GM23338 (cell line): Measurements from ENCODE around the gene METTL18. TPM values are rescaled to one million over a fixed set of nuclear protein-coding genes. Genes with fewer than 3 reads are reported as not detected.

Experiments used
- ATAC-seq: fragments of 200-7000 bp; cut with Tn5 transposase; 3 replicates; pipeline ENCODE4 v1.9.1; 2020
- DNase-seq: peaks from one replicate; pipeline ENCODE4 v3.0.0-alpha.2; 2015; ENCODE audit warnings: low spot score
- H2AFZ ChIP-seq: fragments of 200-600 bp; sonication (generic); 2 replicates; pipeline ENCODE4 v1.8.0; 2016; ENCODE audit warnings: antibody characterized with exemption, mild to moderate bottlenecking, moderate library complexity
- H3F3A ChIP-seq: fragments of 200-600 bp; sonication (generic); replicated peaks from 2 replicates; pipeline ENCODE4 v1.8.0; 2017; ENCODE audit warnings: antibody characterized with exemption, mixed run types, low read depth
- H3K27ac ChIP-seq: fragments of 200-600 bp; sonication (generic); 2 replicates; pipeline ENCODE4 v1.6.1; 2016; ENCODE audit warnings: low read depth
- H3K27me3 ChIP-seq: fragments of 200-600 bp; sonication (generic); 2 replicates; pipeline ENCODE4 v1.8.0; 2016; ENCODE audit warnings: mild to moderate bottlenecking, mixed run types, moderate library complexity; ENCODE audit not compliant: insufficient read depth
- H3K36me3 ChIP-seq: fragments of 200-600 bp; sonication (generic); 2 replicates; pipeline ENCODE4 v1.8.0; 2016; ENCODE audit warnings: mild to moderate bottlenecking; ENCODE audit not compliant: insufficient read depth
- H3K4me1 ChIP-seq: fragments of 200-600 bp; sonication (generic); 2 replicates; pipeline ENCODE4 v1.8.0; 2016; ENCODE audit warnings: mild to moderate bottlenecking, moderate library complexity; ENCODE audit not compliant: insufficient read depth
- H3K4me2 ChIP-seq: fragments of 200-600 bp; sonication (generic); 2 replicates; pipeline ENCODE4 v1.7.1; 2017; ENCODE audit warnings: mixed run types
- H3K4me3 ChIP-seq: fragments of 200-600 bp; sonication (generic); 2 replicates; pipeline ENCODE4 v1.6.1; 2016; ENCODE audit warnings: mixed run types
- H3K79me2 ChIP-seq: fragments of 200-600 bp; sonication (generic); replicated peaks from 2 replicates; pipeline ENCODE4 v1.8.0; 2017; ENCODE audit warnings: mild to moderate bottlenecking; ENCODE audit not compliant: insufficient read depth
- H3K9me2 ChIP-seq: fragments of 200-600 bp; sonication (generic); 2 replicates; pipeline ENCODE4 v1.8.0; 2017; ENCODE audit not compliant: insufficient read depth
- H4K20me1 ChIP-seq: fragments of 200-600 bp; sonication (generic); replicated peaks from 2 replicates; pipeline ENCODE4 v1.8.0; 2017; ENCODE audit warnings: mild to moderate bottlenecking; ENCODE audit not compliant: insufficient read depth
- H3K27ac Mint-ChIP-seq: 2 replicates; pipeline ENCODE4 v1.8.0; 2020; ENCODE audit warnings: inconsistent platforms, mild to moderate bottlenecking, moderate library complexity, mixed read lengths
- H3K27me3 Mint-ChIP-seq: 3 replicates; pipeline ENCODE4 v1.8.0; 2022; ENCODE audit warnings: low read depth, mild to moderate bottlenecking, moderate library complexity, mixed read lengths, inconsistent platforms; ENCODE audit not compliant: insufficient read depth, poor library complexity
- H3K36me3 Mint-ChIP-seq: 3 replicates; pipeline ENCODE4 v1.8.0; 2021; ENCODE audit warnings: low read depth, mild to moderate bottlenecking, inconsistent platforms, moderate library complexity, mixed read lengths
- H3K4me1 Mint-ChIP-seq: 3 replicates; pipeline ENCODE4 v1.8.0; 2020; ENCODE audit warnings: mild to moderate bottlenecking, inconsistent platforms, mixed read lengths
- H3K4me3 Mint-ChIP-seq: 3 replicates; pipeline ENCODE4 v1.8.0; 2021; ENCODE audit warnings: moderate library complexity, mild to moderate bottlenecking, inconsistent platforms, mixed read lengths
- H3K9me3 Mint-ChIP-seq: 3 replicates; pipeline ENCODE4 v1.8.0; 2020; ENCODE audit warnings: moderate library complexity, mild to moderate bottlenecking, inconsistent platforms, mixed read lengths
- CREB1 ChIP-seq: fragments of 250-450 bp; sonication (Bioruptor Pico); IDR thresholded peaks from 2 replicates; pipeline ENCODE4 v1.5.0; 2020; ENCODE audit warnings: low read depth, mild to moderate bottlenecking, moderate library complexity
- ETS1 ChIP-seq: IDR thresholded peaks from 2 replicates; pipeline ENCODE4 v1.6.1; 2016; ENCODE audit warnings: antibody characterized with exemption
- EZH2 ChIP-seq: fragments of 200-600 bp; sonication (generic); IDR thresholded peaks from one replicate; pipeline ENCODE4 v1.8.0; 2017; ENCODE audit warnings: antibody characterized with exemption, mild to moderate bottlenecking, low read depth; ENCODE audit not compliant: unreplicated experiment
- EZH2phosphoT487 ChIP-seq: fragments of 200-600 bp; sonication (generic); IDR thresholded peaks from one replicate; pipeline ENCODE4 v1.8.1; 2018; ENCODE audit warnings: antibody characterized with exemption; ENCODE audit not compliant: unreplicated experiment
- JUNB ChIP-seq: IDR thresholded peaks from one replicate; pipeline ENCODE4 v1.6.1; 2016; ENCODE audit warnings: antibody characterized with exemption; ENCODE audit not compliant: unreplicated experiment
- NANOG ChIP-seq: IDR thresholded peaks from 2 replicates; pipeline ENCODE4 v1.6.1; 2016; ENCODE audit warnings: antibody characterized with exemption, borderline replicate concordance
- POLR2AphosphoS5 ChIP-seq: IDR thresholded peaks from 2 replicates; pipeline ENCODE4 v1.6.1; 2016; ENCODE audit warnings: antibody characterized with exemption, low read depth
- STAT1 ChIP-seq: IDR thresholded peaks from one replicate; pipeline ENCODE4 v1.6.1; 2016; ENCODE audit warnings: antibody characterized with exemption; ENCODE audit not compliant: unreplicated experiment
- ZNF114 ChIP-seq: fragments of 250-450 bp; sonication (Bioruptor Pico); IDR thresholded peaks from 2 replicates; pipeline ENCODE4 v1.5.0; 2020; ENCODE audit warnings: mild to moderate bottlenecking, moderate library complexity
- ZNF331 ChIP-seq: fragments of 250-450 bp; sonication (Bioruptor Pico); IDR thresholded peaks from 2 replicates; pipeline ENCODE4 v1.5.0; 2020; ENCODE audit warnings: low read depth, mild to moderate bottlenecking, moderate library complexity
- polyA plus RNA-seq: library from polyadenylated mRNA; unstranded; fragments of >200 nt; fragmentation: Nextera tagmentation; extraction: Ambion mirVana; gene quantifications from 2 replicates; pipeline ENCODE4 v1.2.1, GENCODE V29; 2016
- total RNA-seq: library from RNA; depleted of rRNA; stranded (reverse); fragments of >200 nt; shearing (Covaris generic); gene quantifications from 2 replicates; pipeline ENCODE4 v1.2.3, GENCODE V29; 2014
- TF ChIP-seq, protein P1 (sequence below): IDR thresholded peaks from one replicate; pipeline ENCODE4 v1.6.1; 2018; ENCODE audit warnings: antibody characterized with exemption; ENCODE audit not compliant: unreplicated experiment
- TF ChIP-seq, protein P2 (sequence below): fragments of 250-450 bp; sonication (Bioruptor Pico); IDR thresholded peaks from 2 replicates; pipeline ENCODE4 v1.5.0; 2020; ENCODE audit warnings: mild to moderate bottlenecking, moderate library complexity
- TF ChIP-seq, protein P3 (sequence below), 2 experiments: fragments of 200-600 bp in 1 of 2; sonication (generic) in 1 of 2; conservative IDR thresholded peaks; 2 replicates each; pipeline versions ENCODE4 v1.5.1 to v1.6.1; 2016 to 2017; ENCODE audit warnings: antibody characterized with exemption in 2 of 2, low read depth in 2 of 2, mild to moderate bottlenecking in 2 of 2, moderate library complexity in 1 of 2

METTL18 gene
- total and polyA plus RNA-seq, 2 experiments from 2014 or later: 9.9 to 13.6 TPM

DNA sequence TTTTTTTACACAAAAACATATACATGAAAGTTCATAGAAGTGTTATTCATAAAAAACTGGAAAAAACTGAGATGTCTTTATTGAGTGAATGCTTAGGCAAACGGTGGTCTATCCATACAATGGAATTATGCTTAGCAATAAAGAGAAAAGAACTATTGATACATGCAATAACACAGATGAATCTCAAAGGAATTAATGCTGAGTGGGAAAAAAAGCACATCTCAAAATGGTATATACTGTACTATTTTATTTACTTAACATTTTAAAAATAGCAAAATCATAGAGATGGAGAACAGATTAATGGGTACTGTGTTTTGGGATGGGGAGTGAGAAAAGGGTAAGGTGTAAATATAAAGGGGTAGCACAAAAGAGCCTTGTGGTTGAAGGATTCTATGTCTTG is 29.8 kb downstream of the METTL18 start:
- Mint-ChIP-seq H3K36me3 (no peaks in the 10 kb centered on the region), H3K27ac (no peak overlapping the region), H3K27me3 (no peaks in the 10 kb centered on the region), H3K4me3 (no peak overlapping the region), H3K9me3 (peaks cover 6% of the 10 kb centered on the region; the same call in 2 of the 3 replicates), H3K4me1 (peaks cover 4% of the 10 kb centered on the region; the same call in 2 of the 3 replicates)
- no peak for ATAC-seq
- no peaks in the 10 kb centered on the region for H3F3A ChIP-seq
- TF ChIP-seq, protein P1, sequence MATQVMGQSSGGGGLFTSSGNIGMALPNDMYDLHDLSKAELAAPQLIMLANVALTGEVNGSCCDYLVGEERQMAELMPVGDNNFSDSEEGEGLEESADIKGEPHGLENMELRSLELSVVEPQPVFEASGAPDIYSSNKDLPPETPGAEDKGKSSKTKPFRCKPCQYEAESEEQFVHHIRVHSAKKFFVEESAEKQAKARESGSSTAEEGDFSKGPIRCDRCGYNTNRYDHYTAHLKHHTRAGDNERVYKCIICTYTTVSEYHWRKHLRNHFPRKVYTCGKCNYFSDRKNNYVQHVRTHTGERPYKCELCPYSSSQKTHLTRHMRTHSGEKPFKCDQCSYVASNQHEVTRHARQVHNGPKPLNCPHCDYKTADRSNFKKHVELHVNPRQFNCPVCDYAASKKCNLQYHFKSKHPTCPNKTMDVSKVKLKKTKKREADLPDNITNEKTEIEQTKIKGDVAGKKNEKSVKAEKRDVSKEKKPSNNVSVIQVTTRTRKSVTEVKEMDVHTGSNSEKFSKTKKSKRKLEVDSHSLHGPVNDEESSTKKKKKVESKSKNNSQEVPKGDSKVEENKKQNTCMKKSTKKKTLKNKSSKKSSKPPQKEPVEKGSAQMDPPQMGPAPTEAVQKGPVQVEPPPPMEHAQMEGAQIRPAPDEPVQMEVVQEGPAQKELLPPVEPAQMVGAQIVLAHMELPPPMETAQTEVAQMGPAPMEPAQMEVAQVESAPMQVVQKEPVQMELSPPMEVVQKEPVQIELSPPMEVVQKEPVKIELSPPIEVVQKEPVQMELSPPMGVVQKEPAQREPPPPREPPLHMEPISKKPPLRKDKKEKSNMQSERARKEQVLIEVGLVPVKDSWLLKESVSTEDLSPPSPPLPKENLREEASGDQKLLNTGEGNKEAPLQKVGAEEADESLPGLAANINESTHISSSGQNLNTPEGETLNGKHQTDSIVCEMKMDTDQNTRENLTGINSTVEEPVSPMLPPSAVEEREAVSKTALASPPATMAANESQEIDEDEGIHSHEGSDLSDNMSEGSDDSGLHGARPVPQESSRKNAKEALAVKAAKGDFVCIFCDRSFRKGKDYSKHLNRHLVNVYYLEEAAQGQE: no peak
- TF ChIP-seq ETS1 (no peak), NANOG (no peak), ZNF114 (no peak), CREB1 (no peak), POLR2AphosphoS5 (no peak), JUNB (no peak), EZH2 (no peak), EZH2phosphoT487 (no peak), ZNF331 (no peak), STAT1 (no peak)
- TF ChIP-seq, protein P2, sequence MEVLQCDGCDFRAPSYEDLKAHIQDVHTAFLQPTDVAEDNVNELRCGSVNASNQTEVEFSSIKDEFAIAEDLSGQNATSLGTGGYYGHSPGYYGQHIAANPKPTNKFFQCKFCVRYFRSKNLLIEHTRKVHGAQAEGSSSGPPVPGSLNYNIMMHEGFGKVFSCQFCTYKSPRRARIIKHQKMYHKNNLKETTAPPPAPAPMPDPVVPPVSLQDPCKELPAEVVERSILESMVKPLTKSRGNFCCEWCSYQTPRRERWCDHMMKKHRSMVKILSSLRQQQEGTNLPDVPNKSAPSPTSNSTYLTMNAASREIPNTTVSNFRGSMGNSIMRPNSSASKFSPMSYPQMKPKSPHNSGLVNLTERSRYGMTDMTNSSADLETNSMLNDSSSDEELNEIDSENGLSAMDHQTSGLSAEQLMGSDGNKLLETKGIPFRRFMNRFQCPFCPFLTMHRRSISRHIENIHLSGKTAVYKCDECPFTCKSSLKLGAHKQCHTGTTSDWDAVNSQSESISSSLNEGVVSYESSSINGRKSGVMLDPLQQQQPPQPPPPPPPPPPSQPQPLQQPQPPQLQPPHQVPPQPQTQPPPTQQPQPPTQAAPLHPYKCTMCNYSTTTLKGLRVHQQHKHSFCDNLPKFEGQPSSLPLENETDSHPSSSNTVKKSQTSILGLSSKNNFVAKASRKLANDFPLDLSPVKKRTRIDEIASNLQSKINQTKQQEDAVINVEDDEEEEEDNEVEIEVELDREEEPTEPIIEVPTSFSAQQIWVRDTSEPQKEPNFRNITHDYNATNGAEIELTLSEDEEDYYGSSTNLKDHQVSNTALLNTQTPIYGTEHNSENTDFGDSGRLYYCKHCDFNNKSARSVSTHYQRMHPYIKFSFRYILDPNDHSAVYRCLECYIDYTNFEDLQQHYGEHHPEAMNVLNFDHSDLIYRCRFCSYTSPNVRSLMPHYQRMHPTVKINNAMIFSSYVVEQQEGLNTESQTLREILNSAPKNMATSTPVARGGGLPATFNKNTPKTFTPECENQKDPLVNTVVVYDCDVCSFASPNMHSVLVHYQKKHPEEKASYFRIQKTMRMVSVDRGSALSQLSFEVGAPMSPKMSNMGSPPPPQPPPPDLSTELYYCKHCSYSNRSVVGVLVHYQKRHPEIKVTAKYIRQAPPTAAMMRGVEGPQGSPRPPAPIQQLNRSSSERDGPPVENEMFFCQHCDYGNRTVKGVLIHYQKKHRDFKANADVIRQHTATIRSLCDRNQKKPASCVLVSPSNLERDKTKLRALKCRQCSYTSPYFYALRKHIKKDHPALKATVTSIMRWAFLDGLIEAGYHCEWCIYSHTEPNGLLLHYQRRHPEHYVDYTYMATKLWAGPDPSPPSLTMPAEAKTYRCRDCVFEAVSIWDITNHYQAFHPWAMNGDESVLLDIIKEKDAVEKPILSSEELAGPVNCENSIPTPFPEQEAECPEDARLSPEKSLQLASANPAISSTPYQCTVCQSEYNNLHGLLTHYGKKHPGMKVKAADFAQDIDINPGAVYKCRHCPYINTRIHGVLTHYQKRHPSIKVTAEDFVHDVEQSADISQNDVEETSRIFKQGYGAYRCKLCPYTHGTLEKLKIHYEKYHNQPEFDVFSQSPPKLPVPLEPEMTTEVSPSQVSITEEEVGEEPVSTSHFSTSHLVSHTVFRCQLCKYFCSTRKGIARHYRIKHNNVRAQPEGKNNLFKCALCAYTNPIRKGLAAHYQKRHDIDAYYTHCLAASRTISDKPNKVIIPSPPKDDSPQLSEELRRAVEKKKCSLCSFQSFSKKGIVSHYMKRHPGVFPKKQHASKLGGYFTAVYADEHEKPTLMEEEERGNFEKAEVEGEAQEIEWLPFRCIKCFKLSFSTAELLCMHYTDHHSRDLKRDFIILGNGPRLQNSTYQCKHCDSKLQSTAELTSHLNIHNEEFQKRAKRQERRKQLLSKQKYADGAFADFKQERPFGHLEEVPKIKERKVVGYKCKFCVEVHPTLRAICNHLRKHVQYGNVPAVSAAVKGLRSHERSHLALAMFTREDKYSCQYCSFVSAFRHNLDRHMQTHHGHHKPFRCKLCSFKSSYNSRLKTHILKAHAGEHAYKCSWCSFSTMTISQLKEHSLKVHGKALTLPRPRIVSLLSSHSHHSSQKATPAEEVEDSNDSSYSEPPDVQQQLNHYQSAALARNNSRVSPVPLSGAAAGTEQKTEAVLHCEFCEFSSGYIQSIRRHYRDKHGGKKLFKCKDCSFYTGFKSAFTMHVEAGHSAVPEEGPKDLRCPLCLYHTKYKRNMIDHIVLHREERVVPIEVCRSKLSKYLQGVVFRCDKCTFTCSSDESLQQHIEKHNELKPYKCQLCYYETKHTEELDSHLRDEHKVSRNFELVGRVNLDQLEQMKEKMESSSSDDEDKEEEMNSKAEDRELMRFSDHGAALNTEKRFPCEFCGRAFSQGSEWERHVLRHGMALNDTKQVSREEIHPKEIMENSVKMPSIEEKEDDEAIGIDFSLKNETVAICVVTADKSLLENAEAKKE: no peak
- TF ChIP-seq, protein P3, sequence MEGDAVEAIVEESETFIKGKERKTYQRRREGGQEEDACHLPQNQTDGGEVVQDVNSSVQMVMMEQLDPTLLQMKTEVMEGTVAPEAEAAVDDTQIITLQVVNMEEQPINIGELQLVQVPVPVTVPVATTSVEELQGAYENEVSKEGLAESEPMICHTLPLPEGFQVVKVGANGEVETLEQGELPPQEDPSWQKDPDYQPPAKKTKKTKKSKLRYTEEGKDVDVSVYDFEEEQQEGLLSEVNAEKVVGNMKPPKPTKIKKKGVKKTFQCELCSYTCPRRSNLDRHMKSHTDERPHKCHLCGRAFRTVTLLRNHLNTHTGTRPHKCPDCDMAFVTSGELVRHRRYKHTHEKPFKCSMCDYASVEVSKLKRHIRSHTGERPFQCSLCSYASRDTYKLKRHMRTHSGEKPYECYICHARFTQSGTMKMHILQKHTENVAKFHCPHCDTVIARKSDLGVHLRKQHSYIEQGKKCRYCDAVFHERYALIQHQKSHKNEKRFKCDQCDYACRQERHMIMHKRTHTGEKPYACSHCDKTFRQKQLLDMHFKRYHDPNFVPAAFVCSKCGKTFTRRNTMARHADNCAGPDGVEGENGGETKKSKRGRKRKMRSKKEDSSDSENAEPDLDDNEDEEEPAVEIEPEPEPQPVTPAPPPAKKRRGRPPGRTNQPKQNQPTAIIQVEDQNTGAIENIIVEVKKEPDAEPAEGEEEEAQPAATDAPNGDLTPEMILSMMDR (conservative IDR thresholded peaks at IDR 0.05; ENCODE audit: low read depth in 2 of 2): no peak
- H3K4me3 ChIP-seq: no peak overlapping the region
- no peaks in the 10 kb centered on the region for H3K27me3 ChIP-seq
- no peaks in the 10 kb centered on the region for H4K20me1 ChIP-seq
- peaks cover 3% of the 10 kb centered on the region; the same call in 1 of the 2 replicates for H3K9me2 ChIP-seq
- H3K4me2 ChIP-seq: no peak overlapping the region
- H3K79me2 ChIP-seq: no peaks in the 10 kb centered on the region
- H2AFZ ChIP-seq: no peak overlapping the region
- no peaks in the 10 kb centered on the region for H3K4me1 ChIP-seq
- DNase-seq: no peak
- H3K27ac ChIP-seq: no peak overlapping the region
- peaks cover 2% of the 10 kb centered on the region; the same call in 1 of the 2 replicates for H3K36me3 ChIP-seq
